GM21526 (cell line): ENCODE data around the gene TMBIM6.

Experiments
- ATAC-seq: cut with Tn5 transposase; IDR thresholded peaks from one replicate; pipeline ENCODE4 v1.9.1; 2021; ENCODE audit warnings: moderate library complexity; ENCODE audit not compliant: unreplicated experiment, low FRiP score

Gene TMBIM6

DNA sequence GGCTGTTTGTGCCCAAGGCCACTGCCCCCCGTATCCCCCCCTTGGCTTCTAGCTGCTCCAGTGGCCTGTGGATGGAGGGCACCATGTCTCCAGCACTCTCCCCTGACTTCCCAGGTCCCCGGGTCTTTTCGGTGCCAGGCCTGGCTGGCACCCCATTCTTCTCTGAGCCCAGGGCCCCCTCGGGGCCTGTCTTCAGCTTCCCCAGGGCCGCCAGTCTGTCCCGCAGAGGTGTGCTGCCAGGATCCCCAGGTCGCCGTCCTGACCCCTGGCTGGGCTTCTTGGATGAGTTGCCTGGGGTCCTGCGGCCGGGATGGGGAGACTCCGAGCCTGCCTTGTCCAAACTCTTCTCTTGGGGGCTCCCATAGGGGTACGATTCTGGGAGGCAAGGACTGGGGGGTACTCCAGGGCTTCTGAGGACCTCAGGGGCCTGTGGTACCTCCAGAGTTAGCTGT is 54.3 kb downstream of the TMBIM6 start:
- ATAC-seq: no peak

DNA sequence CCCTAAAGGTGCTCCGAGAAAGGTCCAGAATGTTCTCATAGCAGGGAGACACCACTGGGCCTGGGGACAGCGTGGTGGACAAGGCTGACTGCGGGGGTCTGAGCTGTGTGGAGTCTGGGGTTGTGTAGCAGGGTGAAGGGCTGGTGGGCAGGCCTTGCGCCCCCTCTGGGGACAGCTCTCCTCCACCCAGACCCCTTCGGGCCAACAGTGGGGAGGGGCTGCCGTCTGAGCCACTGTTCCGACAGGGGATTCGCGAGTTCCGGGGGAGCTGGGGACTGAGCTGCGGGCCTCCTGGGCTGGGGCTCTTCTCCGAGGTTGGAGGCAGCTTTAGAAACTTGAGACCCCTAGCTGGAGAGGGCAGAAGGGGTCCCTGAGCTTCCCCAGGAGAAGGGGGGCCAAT is 54.8 kb downstream of the TMBIM6 start:
- no peak for ATAC-seq

DNA sequence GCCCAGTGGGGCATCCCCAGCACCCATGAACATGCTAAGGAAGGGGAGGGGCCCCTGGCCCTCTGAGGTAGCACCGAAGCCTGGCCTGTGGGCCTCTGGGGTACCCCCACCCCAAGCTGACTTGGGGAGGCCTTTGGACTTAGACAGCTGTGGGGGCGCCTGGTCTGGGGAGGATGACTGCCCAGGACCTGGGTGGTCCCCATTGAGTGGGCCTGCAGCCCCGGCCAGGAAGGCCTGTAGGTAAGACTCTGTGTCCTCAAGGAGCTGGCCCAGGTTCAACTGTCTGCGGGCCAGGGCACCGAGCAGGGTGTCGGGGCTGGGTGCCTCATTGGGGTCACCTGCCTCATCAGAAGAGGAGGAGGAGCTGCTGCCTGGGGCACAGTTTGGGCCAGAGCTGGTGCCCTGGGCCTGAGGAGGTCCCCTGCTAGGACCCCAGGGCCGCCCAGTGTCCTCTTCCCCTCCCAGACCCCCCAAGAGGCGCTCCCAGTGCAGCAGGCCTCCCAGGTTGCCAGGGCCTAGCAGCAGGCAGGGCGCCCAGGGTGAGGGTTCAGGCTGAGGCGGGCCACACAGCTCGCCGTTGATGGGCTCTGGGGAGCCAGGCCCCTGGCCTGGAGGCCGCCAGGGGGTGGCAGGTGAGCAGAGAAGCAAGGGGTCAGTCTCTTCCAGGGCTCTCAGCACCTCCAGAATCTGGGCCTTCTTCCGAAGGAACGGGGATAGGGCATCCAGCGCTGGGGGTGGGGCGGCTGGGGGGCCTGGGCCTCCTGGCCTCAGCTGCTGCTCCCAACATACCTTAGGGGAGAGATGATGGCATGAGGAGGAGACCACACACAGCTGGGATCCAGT is 55.5 kb downstream of the TMBIM6 start:
- no peak for ATAC-seq

DNA sequence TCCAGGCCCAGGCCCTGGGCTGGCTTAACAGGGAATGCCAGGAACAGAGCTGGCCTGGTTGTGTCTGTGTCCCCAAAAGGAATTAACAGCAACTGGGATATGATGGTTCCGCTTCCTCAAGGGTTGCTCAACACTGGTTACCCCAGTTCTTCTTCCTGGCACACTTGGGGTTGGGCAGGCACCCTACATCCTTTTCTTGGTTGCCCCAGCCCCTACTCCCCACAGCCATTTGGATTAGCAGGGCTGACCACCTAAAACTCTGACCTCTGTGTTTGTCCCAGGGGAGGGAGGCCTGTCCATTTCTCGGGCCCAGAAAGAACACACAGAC is 56.1 kb downstream of the TMBIM6 start:
- no peak for ATAC-seq

DNA sequence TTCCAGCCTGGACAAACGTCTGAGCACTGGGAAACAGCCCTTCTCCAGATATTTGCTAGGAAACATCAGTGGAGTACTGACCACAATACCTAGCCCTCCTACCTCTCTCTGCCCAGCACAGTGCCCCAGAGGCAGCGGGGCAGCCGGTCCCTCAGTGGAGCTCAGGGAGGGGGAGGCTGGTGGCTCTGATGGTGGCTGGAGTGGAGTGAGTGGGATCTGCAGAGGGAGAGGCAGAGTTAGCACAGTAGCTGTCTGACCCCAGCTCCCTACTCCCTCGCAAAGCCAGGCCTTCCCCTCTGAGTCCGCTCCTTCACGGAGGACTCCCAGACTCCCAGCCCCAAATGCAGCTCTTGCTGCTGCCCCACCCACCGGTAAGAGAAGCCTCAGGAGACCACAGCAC is 56.9 kb downstream of the TMBIM6 start:
- ATAC-seq: no peak

DNA sequence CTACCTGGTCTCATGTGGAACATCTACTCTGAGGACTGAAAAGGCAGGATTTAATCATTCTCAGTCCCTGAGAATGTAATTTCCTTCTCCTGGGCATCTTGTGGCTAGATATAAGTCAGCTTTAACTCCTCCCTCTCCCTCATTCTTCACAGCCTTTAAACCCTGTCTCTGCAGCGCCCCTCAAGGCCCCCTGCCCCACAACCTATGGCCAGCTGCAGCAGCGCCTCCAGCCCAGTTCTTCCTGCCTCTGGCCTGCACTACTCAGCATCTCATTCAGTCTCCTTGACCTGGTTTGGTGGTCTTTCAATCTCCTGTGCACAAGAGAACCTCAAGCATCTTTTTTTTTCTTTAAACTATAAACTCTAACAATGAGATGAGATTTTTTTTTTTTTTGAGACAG is 57.6 kb downstream of the TMBIM6 start:
- ATAC-seq: no peak

DNA sequence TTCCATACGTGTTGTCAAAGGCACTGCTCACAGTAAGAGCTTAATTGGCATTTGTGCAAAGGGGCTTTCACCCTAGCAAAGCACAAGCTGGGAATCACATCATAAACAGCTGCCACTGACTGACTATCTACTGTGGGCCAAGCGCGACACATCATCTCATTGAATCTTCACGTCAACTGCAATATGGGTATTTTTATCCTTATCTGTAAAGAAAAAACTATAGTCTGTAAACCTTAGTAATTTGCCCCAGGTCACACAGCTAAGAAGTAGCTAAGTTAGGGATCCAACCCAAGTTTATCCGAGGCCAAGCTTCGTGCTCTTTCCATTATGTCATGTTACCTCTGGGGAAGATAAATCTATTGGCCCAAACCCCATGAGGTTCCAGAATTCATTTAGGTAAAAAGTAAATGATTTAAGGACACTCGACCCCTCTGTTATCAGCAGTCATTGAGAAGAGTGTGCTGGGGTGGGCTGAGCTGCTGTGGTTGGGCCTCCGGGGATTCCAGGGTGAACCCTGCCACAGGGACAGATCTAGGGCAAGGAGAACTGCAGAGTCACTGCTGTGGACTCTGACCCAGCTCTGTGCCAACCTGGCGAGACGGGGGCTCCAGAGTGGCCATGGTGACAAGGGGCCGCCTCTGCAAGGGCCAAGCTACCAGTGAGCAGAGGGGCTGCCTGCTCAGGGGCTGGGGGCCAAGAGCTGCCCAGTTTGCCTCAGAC is 59.2 kb downstream of the TMBIM6 start:
- no peak for ATAC-seq

DNA sequence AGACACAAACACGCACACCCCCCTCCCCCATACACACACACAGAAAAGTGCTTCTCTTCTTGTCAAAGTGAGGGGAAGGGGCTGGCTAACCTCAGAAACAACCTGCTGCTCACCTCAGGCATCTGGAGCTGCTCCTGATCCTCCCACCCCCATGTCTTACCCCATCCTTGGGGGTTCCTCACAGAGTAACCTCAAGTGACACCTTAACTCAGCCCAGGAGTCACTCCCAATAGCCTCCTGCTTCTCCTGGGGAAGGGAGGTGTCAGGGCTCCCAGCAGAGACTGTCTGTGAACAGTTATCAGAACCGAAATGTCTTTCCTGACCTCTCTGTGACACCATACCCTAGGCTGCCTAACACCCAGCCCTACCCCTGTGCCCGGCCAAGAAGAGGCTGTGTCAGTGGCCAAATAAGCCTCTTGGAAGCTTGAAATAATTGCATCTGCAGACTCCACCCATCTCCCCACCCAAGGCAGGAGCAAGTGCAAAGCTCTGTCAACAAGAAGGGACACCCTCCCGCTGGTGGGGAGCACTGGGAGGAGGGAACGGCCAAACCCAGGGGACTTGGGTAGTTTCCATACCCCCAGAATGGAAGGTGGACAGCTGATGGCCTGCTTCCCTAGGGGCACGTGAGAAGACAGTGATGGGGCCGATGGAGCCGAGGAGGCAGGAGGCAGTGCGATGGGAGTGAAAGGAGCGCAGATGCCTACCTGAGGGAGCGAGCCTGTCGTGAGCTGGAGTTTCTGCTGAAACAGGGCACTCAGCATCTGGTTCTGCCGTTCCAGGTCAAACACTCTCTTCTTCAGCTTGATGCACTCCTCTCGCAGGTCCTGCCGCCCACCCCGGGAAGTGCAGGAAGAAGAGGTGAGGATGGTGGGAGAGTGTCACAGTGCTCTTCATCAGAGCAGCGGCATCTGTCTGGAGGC is 60.0 kb downstream of the TMBIM6 start:
- no peak for ATAC-seq

DNA sequence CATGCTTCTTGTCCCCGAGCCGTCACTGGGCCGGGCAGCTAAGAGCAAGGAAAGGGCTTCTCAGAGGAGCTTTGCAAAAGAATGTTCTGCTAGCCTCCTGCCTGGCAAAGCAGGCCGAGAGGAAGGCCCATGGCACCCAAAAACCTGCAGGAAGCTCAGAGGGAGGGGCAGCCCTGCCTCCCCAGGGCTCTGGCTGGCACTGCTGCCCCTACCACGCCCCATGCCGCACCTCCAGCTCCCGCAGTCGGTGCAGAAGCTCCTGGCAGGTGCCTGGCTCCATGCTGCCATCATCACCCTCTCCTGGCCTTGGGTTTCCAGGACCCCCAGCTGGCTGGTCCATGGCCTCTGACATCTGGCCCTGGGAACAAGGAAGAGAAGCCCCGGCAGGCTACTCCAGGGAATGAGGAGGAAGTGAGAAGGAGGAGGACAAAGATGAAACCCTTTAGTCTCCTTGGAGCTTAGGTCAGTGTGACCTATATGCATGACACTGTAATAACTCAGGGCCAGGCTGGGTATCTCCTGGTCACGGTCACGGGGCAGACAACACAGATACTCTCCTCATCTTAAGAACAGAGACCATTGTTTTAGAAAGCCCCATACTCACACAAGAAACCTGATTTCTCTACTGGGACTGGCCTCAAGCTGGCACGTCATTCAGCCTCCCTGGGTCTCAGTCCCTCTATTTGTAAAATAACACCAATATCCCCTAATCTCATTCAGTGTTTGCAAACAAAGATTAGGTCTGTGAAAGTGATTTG is 62.5 kb downstream of the TMBIM6 start:
- no peak for ATAC-seq

DNA sequence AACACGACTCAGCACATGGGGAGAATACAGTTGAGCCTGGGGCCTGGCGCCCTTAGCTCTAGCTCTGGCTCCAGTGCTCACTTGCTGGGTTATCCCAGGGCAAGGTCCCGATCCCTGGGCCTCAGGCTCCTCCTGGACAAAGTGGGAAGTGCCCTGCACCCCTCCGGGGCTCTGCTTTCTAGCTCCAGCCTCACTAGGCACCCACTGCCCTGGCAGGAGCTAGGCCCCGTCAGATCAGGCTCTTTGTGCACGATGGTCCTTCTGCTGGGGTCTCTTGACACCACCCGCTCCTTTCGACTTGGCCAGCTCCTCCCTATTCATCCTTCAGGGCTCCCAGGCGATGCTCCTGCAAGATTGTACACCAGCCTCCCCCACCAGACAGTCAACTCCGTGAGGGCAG is 63.5 kb downstream of the TMBIM6 start:
- ATAC-seq: no peak

DNA sequence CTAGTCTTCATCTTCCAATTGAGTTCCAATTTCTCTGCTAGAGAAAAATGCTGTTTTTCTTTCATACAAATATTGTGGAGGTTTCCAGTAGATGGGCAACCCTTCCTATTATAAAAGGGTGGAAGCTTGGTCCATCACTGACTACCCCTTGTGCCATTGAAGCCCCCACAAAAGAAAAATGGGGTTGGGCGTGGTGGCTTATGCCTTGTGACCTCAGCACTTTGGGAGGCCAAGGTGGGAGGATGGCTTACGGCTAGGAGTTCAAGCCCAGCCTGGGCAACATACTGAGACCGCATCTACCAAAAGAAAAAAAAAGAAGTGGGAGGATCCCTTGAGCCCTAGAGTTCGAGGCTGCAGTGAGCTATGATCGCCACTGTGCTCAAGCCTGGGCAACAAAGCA is 64.1 kb downstream of the TMBIM6 start:
- ATAC-seq: no peak

DNA sequence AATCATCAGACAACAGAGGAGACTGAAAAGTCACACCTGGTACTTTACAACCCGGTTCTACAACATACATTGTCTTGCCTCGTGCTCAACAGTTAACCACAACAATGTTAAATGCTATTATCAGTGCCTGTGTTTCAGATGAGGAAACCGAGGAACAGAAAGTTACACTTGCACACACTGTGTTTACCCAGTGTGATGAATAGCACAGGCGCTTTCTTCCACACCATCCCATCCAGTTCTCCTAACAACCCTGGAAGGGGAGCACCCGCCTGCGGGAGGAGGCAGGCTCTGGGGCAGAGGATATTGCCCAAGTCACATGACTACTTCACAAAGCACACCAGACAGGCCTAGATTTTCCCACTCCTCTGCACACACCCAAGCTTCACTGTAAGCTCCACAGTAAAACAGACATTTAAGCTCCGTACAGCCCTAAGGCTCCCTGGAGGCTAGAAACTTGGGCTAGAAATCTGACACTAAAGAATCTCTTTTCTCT is 65.0 kb downstream of the TMBIM6 start:
- ATAC-seq: no peak

DNA sequence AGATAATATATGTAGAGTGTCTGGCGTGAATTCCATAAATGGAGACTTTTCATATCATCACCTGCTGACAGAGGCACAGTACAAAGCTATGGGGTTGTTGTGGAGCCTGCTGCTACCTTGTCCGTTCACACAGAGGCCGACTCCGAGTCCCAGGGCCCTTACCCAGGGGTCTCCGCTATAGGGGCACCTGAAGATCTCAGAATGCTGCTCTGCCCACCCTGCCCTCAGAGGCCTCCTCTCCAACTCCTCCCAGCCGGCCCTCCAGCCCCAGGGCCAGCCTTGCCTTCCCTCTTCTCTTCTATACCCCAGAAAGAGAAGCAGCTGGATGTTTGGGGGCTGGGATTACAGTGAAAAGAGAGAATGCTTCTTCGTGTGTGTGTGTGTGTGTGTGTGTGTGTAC is 65.5 kb downstream of the TMBIM6 start:
- ATAC-seq: no peak

DNA sequence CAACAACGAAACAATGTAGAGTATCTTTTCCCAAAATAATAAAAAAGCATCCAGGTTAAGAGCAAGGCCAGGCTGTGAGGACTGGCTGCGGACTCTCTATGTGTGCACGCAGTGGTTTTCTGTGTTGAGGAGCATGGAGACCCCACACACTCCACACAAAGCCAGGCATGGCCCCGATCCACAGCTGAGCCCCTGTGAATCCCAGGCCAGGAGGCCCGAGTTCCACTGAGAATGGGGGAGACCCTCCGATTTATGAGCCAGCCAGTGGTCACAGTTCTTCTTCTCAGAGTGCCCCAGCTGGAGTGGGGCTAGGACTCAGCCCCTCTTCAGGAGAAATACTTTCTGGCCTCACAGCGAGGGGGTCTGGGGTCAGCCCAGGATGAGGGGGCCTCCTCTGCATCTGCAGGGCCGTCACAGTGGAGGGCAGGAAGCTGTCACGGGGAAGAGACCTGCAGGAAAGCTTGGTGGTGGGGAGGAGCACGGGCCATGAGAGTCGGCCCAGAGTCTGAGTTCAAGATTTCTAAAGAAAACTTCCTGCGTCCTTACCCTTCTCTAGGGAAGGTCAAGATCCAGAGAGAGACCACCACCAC is 66.7 kb downstream of the TMBIM6 start:
- no peak for ATAC-seq

DNA sequence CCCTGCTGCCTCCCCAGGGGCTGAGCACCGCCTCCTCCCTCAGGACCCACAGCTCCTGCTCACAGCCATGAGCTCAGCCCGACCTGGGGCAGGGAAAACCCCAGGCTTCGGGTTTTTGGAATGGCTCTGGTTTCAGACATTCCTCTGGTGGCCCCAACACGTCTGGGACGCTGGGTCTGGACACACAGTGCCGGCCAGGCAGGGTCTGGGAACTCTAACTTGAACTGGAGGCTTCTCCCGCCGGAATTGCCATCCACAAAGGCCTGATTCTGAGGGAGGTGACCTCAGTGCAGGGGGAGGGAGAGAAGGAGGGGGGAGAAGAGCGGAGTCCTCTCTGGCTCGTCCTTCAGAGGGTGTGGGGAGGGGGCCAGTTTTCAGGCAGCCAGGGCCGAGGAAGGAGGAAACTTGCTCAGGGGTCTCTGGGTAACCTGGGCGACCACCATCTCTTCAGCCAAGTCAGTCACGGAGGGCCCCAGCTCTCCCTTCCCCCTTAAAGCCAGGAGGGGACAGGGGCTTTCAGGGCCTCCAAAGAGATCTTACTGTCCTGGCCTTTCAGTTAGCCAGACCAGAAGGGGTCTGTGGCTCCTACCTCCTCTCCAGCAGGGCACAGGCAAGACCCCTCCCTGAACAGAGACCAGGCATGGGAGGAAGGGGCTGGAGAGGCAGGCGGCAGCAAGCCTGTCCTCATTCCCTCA is 67.5 kb downstream of the TMBIM6 start:
- no peak for ATAC-seq

DNA sequence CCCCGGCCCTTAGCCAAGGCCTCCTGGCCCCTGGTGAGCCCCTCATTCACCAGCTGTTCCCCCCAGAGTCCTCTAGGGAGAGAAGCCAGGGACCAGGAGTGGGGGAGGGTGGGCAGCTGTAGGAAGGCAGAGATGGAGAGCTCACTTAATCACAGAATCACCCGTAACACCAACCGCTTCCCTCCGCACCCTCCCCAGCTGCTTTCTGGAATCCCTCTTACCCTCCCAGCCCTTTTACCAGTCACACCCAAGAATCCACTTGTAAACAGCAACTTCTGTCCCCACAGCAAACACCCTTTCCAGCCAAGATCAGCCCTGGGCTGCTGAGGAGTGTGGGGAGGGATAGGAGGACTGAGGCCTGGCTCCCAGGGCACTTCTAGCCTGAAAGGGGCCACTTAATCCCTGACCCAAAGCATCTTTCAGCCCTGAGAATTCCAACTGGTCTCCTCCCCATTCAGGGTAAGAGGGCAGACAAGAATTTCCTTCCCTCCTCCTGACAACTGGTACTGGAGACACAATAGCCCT is 68.1 kb downstream of the TMBIM6 start:
- ATAC-seq: no peak

DNA sequence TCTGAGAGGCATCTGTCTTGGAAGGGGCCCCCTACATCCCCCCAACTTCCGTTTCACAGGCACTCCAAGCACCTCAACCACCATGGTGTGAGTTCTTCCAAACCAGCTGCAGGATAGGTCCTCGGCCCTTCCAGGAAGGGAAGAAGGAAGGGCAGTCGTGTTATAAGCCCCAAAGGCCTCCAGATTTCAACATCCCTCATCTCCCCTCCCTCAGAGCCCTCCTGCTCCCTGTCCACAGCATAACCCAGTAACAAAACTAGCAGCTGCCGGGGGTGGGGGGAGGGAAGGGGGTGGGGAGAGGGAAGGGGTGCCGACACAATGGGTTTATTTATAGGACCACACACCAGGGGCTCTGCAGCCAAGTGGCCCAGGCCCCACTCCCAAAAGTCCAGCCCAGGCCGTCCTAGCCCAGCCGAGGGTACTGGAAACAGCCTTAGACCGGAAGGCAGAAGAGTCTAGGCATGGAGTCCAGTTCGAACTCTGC is 68.6 kb downstream of the TMBIM6 start:
- no peak for ATAC-seq

DNA sequence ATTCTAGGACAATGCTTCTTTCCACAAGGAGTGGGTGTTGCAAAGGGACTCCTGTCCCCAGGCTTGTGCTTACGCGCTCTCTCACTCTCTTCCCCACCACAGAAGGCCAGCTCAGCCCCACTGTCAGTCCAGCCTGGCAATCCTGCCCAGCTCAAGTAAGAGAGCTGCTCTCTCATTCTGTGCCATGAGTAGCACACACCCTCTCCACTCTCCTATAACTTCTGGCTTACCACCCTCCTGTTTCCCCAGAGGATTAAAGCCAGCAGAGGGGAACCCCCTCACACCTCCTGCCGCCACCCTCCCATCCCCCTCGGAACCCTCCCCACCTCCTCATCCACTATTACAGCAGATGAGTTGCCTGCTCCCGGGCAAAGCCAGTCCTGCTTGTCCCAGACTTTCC is 69.8 kb downstream of the TMBIM6 start:
- ATAC-seq: no peak

DNA sequence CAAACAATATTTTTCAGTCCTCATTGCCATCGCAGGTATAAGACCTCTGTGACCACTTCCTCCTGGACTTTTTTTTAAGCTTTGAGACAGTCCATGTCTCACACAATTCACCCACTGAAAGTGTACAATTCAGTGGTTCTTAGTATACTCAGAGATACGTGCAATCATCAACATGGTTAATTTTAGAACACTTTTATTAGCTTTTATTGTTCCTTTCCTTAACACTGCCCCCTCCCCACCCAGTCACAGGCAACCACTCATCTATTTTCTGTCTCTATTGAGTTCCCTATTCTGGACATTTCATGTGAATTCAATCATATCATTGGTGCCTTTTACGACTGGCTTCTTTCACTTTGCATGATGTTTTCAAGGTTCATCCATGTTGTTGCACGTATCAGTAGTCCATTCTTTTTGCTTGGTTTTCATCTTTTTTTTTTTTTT is 70.6 kb downstream of the TMBIM6 start:
- ATAC-seq: no peak
